CD4-positive, alpha-beta T cell treated with Interleukin-10 for 1 hour (primary cell): Measurements from ENCODE around the gene YIPF6.
"Not testable (repeated sequence)": the region's sequence is repeated elsewhere in the genome, so short reads cannot be mapped to it uniquely, and the experiment has no call there.

Experiments used
- DNase-seq: peaks from one replicate; pipeline ENCODE4 v3.0.0-alpha.2; 2020

Gene YIPF6, protein sequence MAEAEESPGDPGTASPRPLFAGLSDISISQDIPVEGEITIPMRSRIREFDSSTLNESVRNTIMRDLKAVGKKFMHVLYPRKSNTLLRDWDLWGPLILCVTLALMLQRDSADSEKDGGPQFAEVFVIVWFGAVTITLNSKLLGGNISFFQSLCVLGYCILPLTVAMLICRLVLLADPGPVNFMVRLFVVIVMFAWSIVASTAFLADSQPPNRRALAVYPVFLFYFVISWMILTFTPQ

DNA sequence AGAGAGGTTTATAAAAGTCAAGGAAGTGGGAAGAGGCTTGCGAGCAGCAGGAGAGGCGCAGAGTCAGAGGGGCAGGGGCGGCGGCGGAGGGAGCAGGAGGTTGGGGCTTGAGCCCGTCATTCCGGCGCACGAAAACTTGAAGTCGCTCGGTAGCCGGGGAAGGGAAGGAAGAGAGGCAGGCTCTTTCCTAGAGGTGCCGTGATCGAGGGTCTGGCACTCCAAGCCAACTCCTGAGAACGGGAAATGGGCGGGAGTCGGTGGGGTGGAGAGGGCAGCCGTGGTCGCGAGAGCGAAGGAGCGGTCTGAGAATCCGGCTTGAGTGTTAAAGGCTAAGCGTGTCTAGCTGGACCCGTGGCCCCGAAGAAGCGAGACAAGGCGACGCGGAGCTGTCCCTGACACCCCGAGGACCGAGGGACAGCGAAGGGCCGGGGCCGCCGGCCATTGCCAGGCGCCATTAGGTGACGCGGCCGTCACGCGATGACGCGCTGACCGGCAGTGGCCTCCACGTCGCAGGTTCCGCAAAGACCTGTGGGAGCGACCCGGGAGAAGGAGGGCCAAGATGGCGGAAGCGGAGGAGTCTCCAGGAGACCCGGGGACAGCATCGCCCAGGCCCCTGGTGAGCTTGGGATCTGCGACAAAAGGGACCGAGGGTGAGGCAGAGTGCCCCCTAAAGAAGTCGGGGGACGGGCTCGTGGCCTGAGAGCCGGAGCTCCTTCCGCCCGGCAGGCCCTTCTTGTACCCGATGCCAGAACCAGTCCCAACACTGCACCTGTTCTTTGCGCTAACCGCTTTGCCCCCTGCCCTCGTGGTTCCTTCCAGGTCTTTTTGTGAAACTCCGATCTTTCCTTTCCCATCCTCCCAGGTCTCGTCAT lies at the start of gene YIPF6:
YIPF6 (plus strand) TSS at position 544 of the 872 bp plus-strand sequence; CDS start at position 560, 16 bp downstream.
- DNase-seq: peak; percentile 69

DNA sequence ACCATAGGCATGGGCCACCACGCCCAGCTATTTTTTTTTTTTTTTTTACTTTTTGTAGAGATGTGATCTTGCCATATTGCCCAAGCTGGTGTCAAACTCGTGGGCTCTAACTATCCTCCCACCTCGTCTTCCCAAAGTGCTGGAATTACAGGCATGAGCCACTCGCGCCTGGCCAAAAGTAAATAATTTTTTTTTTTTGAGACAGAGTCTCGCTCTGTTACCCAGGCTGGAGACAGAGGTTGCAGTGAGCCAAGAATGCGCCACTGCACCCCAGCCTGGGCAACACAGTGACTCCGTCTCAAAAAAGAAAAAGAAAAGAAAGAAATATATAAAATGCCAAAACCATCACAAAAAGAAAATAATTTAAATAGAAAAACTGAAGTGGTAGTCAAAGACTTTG lies 47.1 kb upstream of the YIPF6 start:
- DNase-seq: no peak

DNA sequence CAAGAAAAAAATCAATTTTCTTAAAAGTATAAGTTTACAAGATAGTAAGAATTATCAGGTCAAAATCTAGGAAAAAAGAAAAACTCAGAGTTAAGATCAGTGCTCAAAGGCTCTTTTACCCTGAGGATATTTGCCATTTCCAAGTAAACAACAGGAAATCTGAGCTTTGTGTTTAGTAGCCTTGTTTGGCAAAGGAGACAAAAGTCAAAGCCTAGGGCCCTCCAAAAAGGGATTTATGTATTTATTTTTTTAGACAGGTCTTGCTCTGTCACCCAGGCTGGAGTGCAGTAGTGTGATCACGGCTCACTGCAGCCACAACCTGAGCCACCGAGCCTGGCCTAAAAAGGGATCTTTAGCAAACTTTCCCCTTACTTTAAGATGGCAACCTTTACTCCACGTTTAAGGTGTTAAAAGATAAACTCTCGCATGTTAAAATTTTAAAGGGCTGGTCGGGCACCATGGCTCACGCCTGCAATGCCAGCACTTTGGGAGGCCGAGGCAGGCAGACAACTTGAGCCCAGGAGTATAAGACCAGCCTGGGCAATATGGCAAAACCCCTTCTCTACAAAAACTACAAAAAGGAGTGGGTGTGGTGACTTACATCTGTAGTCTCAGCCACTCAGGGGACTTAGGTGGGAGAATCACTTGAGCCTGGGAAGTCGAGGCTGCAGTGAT lies 44.2 kb upstream of the YIPF6 start:
- DNase-seq: no peak

DNA sequence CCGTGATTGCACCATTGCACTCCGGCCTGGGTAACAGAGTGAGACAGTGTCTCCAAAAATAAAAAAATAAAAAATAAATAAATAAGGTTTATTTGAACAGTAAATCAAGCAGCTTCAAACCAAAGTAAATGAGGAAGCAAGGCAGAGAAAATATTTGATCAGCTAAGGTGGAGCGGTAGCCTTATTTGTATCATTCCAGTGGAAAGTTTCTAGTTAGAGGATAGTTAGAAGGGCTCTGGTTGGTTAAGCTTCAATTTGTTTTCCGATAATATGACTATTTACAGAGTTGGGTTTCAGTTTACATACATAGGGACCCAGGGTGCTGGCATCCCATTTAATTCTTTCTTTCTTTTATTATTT lies 43.7 kb upstream of the YIPF6 start:
- no peak for DNase-seq

DNA sequence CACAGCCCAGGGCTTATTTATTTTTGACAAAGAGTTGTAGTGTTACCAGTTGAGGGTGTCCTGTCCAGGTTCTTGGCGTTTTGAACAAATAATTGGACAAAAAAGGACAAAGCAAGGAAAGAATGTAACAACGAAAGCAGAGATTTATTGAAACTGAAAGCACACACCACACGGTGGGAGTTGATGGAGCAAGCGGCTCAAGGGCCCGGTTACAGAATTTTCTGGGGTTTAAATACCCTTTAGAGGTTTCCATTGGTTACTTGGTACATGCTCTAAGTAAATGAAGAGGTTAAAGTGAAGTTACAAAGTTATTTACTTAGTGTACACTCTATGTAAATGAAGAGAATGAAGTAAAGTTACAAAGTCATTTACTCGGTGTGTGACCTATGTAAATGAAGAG lies 37.8 kb upstream of the YIPF6 start:
- no peak for DNase-seq

DNA sequence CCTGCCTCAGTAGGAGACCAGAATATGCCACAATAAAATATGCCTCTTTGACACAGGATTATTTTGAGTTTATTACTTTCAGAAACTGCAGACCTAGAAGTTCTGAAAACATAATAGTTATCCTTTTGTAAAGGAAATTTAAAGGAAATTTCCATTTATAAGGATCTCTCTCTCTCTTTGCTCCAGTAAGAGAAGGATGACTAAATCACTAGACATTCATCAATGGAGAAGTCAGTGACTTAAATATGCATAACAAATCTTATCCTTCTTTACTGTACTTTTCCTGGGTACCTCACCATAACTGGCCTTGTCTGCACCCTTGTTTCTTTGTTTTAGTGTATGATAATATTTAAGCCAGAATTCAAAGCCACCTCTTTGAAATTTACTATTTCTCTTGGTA lies 37.3 kb upstream of the YIPF6 start:
- DNase-seq: no peak

DNA sequence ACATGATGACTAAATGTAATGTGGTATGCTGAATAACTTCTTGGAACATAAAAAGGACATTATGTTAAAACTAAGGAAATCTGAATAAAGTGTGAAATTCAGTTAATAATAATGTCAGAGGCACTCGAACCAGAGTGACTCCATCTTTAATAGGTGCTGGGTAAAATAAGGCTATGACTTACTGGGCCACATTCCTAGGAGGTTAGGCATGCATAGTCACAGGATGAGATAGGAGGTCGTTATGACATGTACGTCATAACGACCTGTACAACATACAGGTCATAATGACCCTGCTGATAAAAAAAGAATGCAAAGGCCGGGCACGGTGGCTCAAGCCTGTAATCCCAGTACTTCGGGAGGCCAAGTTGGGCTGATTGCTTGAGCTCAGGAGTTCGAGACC lies 36.7 kb upstream of the YIPF6 start:
- DNase-seq: no peak

DNA sequence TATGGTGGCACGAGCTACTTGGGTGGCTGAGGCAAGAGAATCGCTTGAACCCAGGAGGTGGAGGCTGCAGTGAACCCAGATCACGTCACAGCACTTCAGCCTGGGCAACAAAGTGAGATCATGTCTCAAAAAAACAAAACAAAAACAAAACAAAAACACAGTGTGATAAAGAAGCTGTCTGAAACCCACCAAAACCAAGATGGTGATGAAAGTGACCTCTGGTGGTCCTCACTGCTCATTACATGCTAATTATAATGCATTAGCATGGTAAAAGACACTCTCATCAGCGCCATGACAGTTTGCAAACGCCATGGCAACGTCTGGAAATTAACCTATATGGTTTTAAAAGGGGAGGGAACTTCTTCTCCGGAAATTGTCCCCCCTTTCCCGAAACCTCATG lies 36.2 kb upstream of the YIPF6 start:
- DNase-seq: peak; percentile 32

DNA sequence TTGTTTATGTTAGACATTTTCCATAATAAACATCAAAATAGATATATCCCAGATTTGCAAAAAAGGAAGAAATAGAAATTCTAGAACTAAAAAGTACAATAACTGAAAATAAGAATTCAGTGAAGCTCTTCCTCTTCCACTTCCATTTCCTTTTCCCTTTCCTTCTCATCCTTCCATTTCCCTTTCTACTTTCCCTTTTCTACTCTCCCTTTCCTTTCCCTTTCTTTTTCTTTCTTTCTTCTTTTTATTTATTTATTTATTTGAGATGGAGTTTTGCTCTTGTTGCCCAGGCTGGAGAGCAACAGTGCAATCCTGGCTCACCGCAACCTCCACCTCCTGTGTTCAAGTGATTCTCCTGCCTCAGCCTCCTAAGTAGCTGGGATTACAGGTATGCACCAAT lies 35.0 kb upstream of the YIPF6 start:
- DNase-seq: no peak

DNA sequence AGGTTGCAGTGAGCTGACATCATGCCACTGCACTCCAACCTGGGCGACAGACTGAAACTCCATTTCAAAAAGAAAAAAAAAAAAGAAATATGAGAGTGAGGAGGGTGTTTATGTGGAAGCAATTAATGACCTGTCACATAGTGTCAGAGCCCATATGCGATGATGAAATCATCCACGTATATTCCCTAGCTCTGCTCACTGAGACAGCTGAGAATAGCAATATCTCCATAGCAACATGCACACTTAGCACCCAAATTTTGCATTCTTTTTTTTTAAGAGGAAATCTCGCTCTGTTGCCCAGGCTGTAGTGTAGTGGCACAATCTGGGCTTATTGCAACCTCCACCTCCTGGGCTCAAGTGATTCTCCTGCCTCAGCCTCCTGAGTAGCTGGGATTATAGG lies 34.1 kb upstream of the YIPF6 start:
- DNase-seq: no peak

DNA sequence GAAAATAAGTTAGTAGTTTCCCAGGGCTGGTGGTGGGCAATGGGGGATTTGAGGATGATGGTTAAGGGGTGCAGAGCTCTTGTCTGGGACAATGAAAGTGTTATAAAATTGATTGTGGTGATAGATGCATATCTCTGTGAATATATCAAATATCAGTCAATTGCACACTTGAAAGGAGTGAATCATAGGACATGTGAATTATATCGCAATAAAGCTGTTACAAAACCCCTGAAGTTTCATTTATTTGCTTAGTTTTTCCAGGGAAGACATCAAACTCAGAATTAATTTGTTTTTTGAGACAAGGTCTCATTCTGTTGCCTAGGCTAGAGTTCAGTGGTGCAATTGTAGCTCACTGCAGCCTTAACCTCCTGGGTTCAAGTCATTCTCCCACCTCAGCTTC lies 17.9 kb upstream of the YIPF6 start:
- DNase-seq: no peak

DNA sequence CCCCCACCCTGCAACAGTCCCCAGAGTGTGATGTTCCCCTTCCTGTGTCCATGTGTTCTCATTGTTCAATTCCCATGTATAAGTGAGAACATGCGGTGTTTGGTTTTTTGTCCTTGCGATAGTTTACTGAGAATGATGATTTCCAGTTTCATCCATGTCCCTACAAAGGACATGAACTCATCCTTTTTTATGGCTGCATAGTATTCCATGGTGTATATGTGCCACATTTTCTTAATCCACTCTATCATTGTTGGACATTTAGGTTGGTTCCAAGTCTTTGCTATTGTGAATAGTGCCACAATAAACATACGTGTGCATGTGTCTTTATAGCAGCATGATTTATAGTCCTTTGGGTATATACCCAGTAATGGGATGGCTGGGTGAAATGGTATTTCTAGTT lies 12.7 kb upstream of the YIPF6 start:
- DNase-seq: not testable (repeated sequence)

DNA sequence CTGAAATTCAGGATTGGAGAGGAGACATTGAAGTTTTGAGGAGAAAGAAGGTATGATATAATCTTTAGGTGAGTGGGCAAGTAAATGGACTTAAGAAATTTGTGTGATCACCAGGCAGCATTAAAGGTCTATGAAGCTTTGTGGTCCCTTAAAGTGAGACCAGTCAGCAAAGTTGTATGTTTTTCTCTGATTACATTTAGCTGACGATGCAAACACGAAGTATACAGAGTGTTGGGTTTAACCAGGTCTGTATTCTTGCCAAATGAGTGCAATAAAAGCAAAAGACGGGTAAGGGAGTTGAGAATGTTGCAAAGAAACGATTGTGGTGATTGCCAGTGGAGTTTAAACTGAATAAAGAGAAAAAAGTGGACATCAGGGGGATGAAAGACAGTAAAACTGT lies 11.6 kb upstream of the YIPF6 start:
- no peak for DNase-seq

DNA sequence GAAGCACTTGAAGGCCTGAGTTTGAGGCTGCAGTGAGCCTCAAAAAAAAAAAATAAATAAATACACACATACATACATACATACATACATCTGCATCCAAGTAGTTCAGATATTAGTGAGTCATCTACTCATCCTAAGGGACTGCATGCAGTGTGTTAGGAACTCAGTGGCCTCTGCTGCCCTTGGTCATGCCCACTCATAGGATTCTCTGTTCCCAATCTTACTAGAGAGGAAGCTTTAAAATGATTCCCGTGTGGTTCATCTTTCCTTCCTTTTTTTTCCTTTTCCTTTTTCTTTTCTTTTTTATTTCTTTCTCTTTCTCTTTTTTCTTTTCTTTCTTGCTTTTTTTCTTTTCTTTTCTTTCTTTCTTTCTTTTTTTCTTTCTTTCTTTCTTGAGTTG lies 10.9 kb upstream of the YIPF6 start:
- no peak for DNase-seq

DNA sequence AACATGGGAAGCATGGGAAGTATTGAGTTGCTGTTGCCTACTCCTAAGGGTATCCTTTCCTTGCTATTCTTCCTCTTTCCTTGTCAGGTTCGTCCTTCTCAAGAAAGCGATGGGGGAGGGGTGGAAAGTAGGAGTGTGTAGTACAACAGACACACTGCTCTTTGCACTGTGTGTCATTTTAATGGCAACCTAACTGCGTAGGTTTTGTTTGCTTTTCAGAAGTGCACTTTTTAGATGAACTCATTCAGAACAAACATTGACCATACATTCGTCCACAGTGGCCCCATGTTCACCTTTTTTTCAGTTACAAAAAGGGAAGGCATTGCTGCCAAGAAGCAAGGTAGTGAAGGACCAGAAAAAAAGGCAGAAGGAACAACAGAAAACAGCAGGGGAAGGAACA lies 10.2 kb upstream of the YIPF6 start:
- no peak for DNase-seq

DNA sequence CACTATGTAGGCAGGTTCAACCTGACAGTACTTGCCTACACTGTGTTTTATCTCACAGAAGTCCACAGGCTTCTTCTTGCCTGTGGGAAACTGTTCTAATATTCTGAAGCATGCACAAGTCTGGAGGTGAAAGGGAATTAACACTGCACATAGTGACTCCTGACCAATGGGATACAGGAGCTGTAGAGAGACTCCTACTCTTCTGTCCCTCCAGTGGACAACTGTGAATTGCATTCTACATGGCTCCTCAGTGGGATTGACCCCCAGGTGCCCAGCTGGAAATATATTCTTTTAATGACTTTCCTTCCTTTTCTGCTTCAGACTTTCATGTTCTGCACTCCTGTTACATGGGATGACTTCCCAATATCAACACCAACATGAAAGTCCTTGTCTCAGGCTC lies 8.2 kb upstream of the YIPF6 start:
- DNase-seq: no peak

DNA sequence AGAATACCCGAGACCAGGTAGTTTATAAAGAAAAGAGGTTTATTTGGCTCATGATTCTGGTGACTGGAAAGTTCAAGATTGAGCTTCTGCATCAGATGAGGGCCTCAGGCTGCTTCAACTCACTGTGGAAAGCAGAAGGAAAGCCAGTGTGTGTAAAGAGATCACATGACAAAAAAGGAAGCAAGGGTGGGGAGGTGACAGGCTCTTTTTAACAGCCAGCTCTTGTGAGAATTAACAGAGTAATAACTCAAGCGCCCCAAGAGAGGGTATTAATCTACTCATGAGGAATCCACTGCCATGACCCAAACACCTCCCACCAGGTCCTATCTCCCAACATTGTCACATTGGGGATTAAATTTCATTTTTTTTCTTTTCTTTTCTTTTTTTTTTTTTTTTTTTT lies 6.3 kb upstream of the YIPF6 start:
- DNase-seq: no peak

DNA sequence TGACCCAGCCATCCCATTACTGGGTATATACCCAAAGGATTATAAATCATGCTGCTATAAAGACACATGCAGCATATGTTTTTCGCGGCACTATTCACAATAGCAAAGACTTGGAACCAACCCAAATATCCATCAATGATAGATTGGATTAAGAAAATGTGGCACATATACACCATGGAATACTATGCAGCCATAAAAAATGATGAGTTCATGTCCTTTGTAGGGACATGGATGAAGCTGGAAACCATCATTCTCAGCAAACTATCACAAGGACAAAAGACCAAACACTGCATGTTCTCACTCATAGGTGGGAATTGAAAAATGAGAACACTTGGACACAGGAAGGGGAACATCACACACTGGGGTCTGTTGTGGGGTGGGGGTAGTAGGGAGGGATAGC lies 5.1 kb upstream of the YIPF6 start:
- not testable (repeated sequence) for DNase-seq

DNA sequence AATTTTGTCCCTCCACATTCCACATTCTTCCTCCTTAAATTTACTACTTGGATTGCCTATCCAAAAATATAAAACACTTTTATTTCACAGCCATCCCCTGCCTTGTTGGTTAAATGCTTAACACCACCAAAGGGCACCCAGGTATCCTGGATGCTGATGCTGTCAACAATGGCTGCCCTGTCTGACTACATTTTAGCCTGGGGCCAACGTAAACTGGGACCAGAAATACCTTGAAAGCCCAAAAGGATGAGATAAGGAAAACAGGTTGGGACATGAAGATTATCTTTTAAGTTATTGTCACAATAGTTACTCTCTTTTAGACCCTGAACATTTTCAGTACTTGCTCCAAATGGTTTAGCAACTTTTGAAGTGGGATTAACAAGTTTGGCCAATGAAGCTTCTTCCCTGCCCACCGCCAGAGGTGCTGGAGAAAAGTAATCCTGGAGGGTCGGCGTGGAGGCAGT lies 775 bp upstream of the YIPF6 start:
- peak; percentile 14 for DNase-seq

DNA sequence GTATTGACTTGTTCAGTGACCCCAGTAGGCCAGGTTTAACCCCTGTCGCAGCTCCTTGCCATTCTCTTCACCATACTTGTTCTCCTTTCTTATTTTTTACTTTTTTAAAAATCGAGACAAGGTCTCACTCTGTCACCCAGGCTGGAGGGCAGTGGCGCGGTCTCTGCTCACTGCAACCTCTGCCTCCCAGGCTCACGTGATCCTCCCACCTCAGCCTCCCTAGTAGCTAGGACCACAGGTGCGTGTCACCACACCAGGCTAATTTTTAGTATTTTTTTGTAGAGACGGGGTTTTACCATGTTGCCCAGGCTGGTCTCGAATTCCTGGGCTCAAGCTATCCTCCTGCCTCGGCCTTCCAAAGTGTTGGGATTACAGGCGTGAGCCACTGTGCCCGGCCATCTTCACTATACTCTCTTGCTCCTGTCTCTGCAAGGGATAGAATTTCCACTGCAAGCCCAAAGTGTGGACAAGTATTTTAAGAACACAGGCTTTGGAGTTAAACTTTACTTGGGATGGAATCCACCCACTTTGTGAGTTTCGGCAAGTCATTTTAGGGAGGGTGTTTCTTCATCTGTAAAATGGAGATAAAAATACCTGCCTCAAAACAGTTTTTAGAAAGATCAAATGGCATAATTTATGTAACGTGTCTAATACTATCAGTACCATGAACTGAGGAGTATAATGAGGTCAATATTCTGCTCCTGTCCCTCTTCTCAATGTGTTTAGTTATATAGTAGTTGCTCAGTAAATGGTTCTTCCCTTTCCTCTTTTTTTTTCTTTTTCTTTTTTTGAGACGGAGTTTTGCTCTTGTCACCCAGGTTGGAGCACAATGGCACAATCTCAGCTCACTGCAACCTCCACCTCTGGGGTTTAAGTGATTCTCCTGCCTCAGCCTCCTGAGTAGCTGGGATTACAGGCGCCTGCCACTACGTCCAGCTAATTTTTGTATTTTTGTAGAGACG lies 973 bp downstream of the YIPF6 start:
- no peak for DNase-seq

DNA sequence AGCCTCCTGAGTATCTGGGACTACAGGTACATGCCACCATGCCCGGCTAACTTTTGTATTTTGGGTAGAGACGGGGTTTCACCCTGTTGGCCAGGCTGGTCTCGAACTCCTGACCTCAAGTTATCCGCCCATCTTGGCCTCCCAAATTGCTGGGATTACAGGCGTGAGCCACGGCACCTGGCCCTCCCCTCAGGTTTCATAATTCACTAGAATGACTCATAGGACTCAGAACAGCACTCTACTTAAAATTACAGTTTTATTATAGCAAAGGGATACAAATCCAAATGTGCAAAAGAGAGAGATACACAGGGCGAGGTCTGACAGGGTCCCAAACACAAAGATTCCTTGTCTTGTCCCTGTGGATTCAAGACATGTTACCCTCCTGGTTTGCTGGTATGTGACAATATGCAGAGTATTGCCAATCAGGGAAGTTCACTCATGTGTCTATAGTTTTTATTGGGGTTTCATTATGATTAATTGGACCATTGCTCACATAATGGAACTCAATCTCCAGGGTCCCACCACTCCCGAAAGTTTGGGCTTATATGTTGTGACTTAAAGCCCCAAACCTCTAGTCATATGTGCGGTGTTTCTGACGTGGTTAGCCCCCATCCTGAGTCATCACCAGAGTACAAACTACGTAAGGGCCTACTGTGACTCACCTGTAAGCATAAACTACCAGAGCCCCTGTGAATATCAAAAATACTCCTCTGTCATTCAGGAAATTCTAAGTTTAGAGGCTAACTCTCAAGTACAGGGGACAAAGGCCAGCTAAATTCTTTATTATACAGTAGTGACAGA lies 5.2 kb downstream of the YIPF6 start:
- peak; percentile 19 for DNase-seq

DNA sequence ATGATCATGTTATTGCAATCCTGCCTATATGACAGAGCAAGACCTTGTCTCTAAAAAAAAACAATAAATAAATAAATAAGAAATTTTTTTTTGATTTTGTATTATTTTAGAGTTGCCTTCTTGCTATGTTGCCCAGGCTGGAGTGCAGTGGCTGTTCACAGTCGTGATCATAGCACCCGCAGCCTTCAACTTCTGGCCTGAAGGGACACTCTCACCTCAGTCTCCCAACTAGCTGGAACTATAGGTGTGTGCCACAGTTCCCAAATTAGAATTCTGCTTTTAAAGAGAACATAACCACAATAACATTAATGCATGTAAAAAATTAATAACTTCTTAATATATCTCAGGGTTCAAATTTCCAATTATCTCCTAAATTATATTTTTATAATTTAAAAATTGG lies 7.8 kb downstream of the YIPF6 start:
- no peak for DNase-seq
